NCI-H1105 (cell line): ENCODE data around the gene TAF1L.
"Not testable (repeated sequence)": the region's sequence is repeated elsewhere in the genome, so short reads cannot be mapped to it uniquely, and the experiment has no call there.

Experiments
- DNase-seq: peaks from one replicate; lab custom pipeline; 2025; lab: John Stamatoyannopoulos, UW

Gene TAF1L

GRCh38 chr9:32635362-32635761 is at the start of gene TAF1L:
TSS of gene TAF1L (minus strand) at chr9:32635669. CDS start at chr9:32635579, 90 bp downstream.
- no peak for DNase-seq

DNA sequence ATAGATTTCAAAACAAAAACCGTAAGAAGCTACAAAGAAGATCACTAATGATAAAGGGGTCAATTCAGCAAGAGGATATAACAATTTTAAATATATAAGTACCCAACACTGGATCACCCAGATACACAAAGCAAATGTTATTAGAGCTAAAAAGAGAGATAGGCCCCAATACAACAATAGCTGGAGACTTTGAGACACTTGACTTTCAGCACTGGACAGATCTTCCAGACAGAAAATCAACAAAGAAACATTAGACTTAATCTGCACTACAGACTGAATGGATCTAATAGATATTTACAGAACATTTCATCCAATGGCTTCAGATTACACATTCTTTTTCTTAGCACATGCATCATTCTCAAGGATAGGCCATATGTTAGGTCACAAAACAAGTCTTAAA is 46.3 kb upstream of the TAF1L start:
- no peak for DNase-seq

- no peak for DNase-seq
Observed at GRCh38 chr9:32677931-32678330, 42.5 kb upstream of the TAF1L start.

GRCh38 chr9:32672469-32672868 is 37.0 kb upstream of the TAF1L start:
- no peak for DNase-seq

GRCh38 chr9:32671333-32671732 is 35.9 kb upstream of the TAF1L start:
- no peak for DNase-seq

DNA sequence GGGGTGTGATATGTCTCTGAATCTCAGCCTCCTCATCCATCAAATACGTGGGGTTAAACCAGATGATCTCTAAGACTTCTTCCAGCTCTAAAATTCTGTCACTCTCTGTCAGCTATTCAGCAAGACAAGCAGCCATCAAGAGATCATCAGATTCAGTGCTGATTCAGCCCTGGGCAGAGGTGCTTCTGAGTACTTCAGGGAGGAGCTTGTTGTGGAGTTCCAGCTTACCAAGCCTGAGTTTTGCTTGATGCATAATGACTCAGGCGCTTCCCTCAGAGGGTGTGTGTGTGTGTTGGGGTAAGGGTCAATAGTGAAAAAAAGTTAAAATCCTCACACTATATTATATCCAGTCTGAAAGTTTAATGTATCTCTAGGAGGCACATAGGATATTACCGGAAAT is 29.6 kb upstream of the TAF1L start:
- no peak for DNase-seq

- DNase-seq = no peak
Observed at GRCh38 chr9:32663741-32664140, 28.3 kb upstream of the TAF1L start.

DNA sequence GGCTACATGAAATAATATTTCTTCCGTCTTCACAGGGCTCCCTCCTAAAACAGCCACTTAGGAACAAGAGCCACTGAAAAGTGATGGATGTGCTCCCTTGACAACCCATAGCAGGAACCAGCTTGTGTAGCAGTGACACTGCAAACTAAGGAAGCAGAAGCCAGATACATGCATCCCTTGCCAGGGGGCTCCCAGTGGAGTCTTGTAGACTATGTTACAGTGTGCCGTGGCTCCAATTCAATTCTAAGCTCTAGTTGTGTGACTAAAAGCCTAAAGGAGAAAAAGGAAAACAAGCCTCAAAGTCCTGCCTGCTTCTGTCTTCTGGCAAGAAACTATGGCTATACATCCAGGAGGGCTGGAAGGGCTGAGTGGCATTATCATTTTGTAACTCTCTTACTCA is 12.2 kb upstream of the TAF1L start:
- DNase-seq = no peak

- no peak for DNase-seq
Observed at GRCh38 chr9:32644698-32645097, 9.2 kb upstream of the TAF1L start.

- not testable (repeated sequence) for DNase-seq
Observed at GRCh38 chr9:32633151-32633550, 2.3 kb downstream of the TAF1L start.

GRCh38 chr9:32631991-32632390 is 3.5 kb downstream of the TAF1L start:
- DNase-seq = no peak

GRCh38 chr9:32627394-32627954 is 8.0 kb downstream of the TAF1L start:
- no peak for DNase-seq

GRCh38 chr9:32625320-32625719 is 10.1 kb downstream of the TAF1L start:
- DNase-seq = no peak

DNA sequence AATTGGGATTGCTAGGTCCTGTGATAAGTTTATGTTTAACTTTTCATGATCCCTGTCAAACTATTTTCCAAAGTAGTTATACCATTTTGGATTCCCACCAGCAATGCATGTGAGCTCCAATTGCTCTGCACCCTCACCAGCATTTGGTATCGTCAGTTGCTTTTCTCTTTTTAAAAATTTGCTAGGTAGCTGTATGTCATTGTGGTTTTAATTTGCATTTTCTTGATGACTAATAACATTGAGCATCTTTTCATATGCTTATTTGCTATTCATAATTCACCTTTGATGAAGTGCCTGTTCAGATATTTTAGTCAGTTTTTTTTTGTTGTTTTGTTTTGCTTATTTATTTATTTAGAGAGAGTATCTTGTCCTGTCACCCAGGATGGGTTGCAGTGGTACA is 12.5 kb downstream of the TAF1L start:
- no peak for DNase-seq

DNA sequence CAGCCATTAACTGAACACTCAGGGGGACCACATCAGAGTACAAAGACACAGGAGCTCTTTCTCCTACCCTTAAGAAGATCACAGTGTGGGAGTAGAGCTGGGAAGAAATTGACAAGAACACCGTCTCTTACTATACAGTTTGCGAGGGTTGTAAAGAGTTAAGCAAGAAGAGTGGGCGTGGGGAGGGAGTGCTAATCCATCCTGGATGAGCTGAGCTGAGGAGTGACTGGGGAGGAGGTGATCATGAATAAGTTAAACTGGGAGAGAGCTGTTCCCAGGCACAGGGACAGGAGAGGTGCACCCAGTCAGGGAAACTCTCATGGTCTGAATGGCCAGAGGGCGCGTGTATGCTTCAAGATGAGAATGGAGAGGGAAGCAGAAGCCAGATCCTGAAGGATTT is 17.2 kb downstream of the TAF1L start:
- DNase-seq = no peak

- no peak for DNase-seq
Observed at GRCh38 chr9:32606811-32607210, 28.7 kb downstream of the TAF1L start.

- DNase-seq = no peak
Observed at GRCh38 chr9:32603914-32604852, 31.3 kb downstream of the TAF1L start.

GRCh38 chr9:32599021-32599420 is 36.4 kb downstream of the TAF1L start:
- not testable (repeated sequence) for DNase-seq

DNA sequence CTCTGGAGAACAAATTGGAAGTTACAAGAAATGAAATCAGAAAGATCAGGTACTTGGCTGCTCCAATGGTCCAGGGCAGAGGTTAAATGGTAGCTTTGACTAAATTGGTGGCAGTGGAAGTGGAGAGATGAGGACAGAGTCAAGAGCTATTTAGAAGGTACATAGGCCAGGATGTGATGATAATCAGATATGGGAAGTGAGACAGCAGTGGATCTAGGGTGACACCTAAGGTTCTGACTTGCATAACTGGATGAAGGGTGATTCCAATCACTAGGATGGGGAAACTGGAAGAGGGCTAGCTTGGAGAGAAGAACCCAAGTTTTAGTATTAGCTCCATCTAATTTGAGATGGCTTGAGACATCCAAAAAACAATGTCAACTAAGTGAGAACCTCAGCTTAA is 38.5 kb downstream of the TAF1L start:
- no peak for DNase-seq

GRCh38 chr9:32596096-32596865 is 39.2 kb downstream of the TAF1L start:
- DNase-seq = no peak

DNA sequence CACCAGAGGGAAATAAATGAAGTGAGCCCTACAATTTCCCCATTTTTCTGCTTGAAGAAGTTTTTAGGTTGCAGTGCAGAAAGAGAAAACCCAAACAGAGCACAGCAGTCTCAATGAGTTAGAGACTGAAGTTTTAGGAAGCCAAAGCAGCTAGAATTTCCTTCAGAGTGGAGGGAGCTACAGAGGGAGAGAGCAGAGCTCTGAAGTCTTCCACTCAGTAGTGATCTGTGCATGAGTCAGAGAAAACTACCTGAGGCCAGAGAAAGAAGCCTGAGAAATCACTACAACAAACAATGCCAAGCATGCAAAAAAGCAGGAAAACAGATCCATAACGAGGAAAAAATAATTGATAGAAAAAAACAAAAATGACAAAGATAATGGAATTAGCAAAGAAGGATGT is 44.6 kb downstream of the TAF1L start:
- no peak for DNase-seq

GRCh38 chr9:32590476-32590875 is 45.0 kb downstream of the TAF1L start:
- no peak for DNase-seq
